Mesothelial cell of epicardium (in vitro differentiated cells): Measurements from ENCODE around the gene CGREF1. TPM values are rescaled to one million over a fixed set of nuclear protein-coding genes. Genes with fewer than 3 reads are reported as not detected.

Experiments
- DNase-seq, 2 experiments: peaks; one replicate each; pipeline ENCODE4 v3.0.0; 2021; ENCODE audit warnings: low spot score in 2 of 2; ENCODE audit not compliant: unreplicated experiment in 2 of 2
- H3K27ac Mint-ChIP-seq: 2 replicates; pipeline ENCODE4 v1.8.0; 2021; ENCODE audit warnings: mixed read lengths
- H3K27me3 Mint-ChIP-seq: 2 replicates; pipeline ENCODE4 v1.8.0; 2021; ENCODE audit warnings: low read depth, mixed read lengths
- H3K36me3 Mint-ChIP-seq: 2 replicates; pipeline ENCODE4 v1.8.0; 2021; ENCODE audit warnings: mixed read lengths
- H3K4me1 Mint-ChIP-seq: 2 replicates; pipeline ENCODE4 v1.8.0; 2021; ENCODE audit warnings: mixed read lengths
- H3K4me3 Mint-ChIP-seq: 2 replicates; pipeline ENCODE4 v1.8.0; 2021; ENCODE audit warnings: mild to moderate bottlenecking, moderate library complexity, mixed read lengths
- H3K9me3 Mint-ChIP-seq: 2 replicates; pipeline ENCODE4 v1.8.0; 2021; ENCODE audit warnings: mixed read lengths
- total RNA-seq: library from RNA; stranded (reverse); gene quantifications from 3 replicates; pipeline ENCODE4 v1.2.1, GENCODE V29; 2021
- TF ChIP-seq, protein P1 (sequence below): fragments of 200-600 bp; sonication (generic); IDR thresholded peaks from one replicate; pipeline ENCODE4 v1.5.0; 2021; ENCODE audit warnings: antibody characterized with exemption; ENCODE audit not compliant: unreplicated experiment

CGREF1 gene
- total RNA-seq, 1 donor from 2014 or later: 1.5 TPM

DNA sequence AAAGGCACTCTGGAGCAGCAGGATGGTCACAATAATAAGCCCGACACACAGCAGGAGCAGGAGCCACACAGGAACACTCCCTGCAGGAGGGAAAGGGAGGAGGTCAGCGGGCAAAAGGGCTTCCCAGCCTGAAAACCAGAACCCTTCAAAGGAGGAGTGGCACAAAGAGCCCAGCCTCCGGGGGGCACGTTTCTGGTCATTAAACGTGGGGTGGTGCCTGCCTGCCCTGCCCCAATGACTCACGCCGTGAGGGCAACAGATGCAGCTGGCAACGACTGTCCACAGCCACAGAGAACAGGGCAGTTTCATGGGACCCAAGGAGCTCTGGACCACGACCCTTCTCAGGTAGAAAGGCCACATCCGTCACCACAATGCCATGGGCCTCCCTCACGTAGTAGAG, 12.5 kb upstream of the CGREF1 start:
- TF ChIP-seq, protein P1, sequence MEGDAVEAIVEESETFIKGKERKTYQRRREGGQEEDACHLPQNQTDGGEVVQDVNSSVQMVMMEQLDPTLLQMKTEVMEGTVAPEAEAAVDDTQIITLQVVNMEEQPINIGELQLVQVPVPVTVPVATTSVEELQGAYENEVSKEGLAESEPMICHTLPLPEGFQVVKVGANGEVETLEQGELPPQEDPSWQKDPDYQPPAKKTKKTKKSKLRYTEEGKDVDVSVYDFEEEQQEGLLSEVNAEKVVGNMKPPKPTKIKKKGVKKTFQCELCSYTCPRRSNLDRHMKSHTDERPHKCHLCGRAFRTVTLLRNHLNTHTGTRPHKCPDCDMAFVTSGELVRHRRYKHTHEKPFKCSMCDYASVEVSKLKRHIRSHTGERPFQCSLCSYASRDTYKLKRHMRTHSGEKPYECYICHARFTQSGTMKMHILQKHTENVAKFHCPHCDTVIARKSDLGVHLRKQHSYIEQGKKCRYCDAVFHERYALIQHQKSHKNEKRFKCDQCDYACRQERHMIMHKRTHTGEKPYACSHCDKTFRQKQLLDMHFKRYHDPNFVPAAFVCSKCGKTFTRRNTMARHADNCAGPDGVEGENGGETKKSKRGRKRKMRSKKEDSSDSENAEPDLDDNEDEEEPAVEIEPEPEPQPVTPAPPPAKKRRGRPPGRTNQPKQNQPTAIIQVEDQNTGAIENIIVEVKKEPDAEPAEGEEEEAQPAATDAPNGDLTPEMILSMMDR: no peak
- Mint-ChIP-seq H3K4me1 (peaks cover 12% of the 10 kb centered on the region), H3K4me3 (no peak overlapping the region), H3K36me3 (peaks cover 9% of the 10 kb centered on the region), H3K9me3 (no peaks in the 10 kb centered on the region), H3K27ac (no peak overlapping the region), H3K27me3 (no peaks in the 10 kb centered on the region)
- no peak for DNase-seq

DNA sequence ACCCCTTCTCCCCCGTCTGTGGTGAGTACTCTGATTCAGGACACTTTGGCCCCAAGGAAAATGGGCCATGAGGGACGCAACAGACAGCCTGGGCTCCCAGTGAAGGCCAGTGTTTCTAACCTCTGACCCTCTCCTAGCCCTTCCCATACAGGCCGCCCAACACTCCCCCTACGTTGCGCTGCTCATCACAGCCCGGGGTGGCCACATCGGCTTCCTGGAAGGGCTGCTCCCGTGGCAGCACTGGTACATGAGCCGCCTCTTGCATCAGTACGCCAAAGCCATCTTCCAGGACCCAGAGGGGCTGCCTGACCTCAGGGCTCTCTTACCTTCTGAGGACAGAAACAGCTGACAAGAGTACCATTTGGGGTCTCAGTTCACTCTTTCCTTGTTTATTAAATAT, 11.5 kb upstream of the CGREF1 start:
- Mint-ChIP-seq H3K27ac (no peak overlapping the region), H3K27me3 (no peaks in the 10 kb centered on the region), H3K4me3 (no peak overlapping the region), H3K4me1 (peaks cover 12% of the 10 kb centered on the region), H3K9me3 (no peaks in the 10 kb centered on the region), H3K36me3 (peaks cover 9% of the 10 kb centered on the region)
- TF ChIP-seq, protein P1: no peak
- DNase-seq: no peak

DNA sequence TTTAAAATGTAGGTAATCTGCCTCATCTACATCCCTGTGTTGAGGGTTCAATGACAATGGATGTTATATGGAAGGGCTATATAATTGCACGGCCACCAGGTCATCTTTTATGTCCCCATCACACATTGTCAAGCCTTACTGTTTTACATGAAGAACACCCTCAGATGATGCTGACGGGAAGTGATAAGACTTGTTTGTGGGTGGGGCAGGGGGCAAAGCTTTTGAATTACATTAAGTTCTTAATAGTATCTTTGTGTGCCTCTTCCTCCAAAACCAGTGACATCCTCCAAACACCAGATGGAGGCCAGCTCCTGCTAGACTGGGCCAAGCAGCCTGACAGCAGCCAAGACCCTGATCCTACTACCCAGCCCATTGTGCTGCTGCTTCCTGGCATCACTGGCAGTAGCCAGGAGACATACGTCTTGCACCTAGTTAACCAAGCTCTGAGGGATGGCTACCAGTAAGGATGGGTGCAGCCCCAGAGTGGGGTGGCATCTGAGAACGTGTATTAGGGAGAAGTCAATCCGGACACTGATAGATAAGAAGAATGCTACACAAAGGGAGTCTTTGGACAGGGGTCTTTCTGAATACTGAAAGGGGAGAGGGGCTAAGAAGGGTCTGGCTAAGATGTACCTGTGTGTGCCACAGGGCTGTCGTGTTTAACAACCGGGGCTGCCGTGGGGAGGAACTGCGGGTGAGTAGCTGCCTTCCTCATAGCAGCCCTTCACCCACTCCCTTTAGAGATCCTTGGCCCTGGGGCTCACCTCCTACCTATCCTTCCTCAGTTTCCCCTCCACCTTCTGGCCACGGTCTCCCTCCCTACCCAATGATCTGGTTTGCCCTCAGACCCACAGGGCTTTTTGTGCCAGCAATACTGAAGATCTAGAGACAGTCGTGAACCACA, 10.0 kb upstream of the CGREF1 start:
- Mint-ChIP-seq H3K9me3 (no peaks in the 10 kb centered on the region), H3K4me1 (peaks cover 12% of the 10 kb centered on the region), H3K36me3 (peaks cover 9% of the 10 kb centered on the region), H3K4me3 (no peak overlapping the region), H3K27ac (no peak overlapping the region), H3K27me3 (peaks cover 6% of the 10 kb centered on the region)
- TF ChIP-seq, protein P1: no peak
- DNase-seq: no peak

DNA sequence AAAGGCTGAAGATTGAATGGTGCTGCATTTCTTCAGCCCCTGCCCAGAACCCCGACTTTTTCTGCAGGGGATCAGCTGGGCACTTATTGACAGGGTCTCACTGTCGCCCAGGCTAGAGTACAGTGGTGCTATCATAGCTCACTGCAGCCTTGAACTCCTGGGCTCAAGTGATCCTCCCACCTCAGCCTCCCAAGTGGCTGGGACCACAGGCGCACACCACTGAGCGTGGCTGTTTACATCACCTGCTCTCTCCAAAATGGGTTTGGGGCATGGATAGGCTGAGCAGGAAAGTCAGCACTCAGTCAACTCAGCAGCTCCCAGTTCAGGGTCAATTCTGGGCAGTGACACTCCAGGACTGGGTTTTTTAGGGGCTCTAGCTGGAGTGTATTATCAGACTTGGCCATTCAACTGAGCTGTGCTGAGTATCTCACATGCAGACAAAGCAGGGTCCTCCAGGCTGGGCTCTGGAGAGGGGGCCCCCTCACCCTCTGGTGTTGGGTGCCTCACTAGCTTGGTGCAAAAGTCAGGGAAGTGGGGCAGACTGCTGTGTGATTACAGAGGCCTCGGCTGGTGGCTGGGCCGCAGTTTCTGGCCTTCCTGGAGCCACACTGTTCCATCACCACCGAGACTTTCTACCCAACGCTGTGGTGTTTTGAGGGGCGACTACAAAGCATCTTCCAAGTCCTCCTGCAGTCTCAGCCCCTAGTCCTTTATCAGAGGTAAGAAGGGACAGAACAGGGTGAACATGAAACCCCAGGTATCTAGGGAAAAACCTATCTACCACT, 9.1 kb upstream of the CGREF1 start:
- peaks cover 7% of the 10 kb centered on the region for H3K36me3 Mint-ChIP-seq
- no peak overlapping the region for H3K4me3 Mint-ChIP-seq
- peaks cover 8% of the 10 kb centered on the region for H3K4me1 Mint-ChIP-seq
- H3K9me3 Mint-ChIP-seq: no peaks in the 10 kb centered on the region
- H3K27me3 Mint-ChIP-seq: peaks cover 10% of the 10 kb centered on the region
- no peak for DNase-seq
- TF ChIP-seq, protein P1: no peak
- H3K27ac Mint-ChIP-seq: no peak overlapping the region

DNA sequence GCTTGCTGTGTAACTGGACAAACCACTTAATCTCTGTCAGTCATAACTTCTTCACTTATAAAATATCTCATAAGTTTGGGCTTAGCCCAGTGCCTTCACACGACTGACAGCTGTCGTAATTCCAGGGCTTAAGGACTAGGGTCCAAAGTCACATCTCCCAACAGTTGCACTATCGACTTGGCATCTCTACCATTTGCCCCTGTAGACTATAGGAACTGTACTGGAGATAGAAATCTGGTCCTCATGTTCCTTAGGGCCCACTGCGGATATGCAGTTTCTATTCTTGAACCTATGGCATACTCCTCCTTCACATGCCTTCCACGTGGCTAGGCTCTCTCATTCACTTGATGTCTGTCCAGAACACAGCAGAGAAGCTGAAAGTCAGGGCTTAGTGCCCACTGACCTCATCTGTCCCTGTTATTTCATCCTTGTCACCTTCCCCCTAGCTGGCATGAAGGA, 7.4 kb upstream of the CGREF1 start:
- Mint-ChIP-seq H3K27ac (no peak overlapping the region), H3K27me3 (peaks cover 28% of the 10 kb centered on the region), H3K4me3 (no peak overlapping the region)

More for the DNA sequence above, 7.4 kb upstream of the CGREF1 start:
- no peaks in the 10 kb centered on the region for H3K9me3 Mint-ChIP-seq
- H3K4me1 Mint-ChIP-seq: peaks cover 5% of the 10 kb centered on the region
- H3K36me3 Mint-ChIP-seq: peaks cover 5% of the 10 kb centered on the region
- no peak for DNase-seq
- TF ChIP-seq, protein P1: no peak
